HuH-7.5 (cell line): ENCODE data around the gene BACH1.
A peak's percentile ranks its signal among the peaks of the same experiment; 100 is the strongest.

Experiments used
- DNase-seq: peaks from one replicate; pipeline ENCODE4 v3.0.0; 2011; ENCODE audit warnings: low spot score

Gene BACH1

GRCh38 chr21:29293495-29293894 is 5.2 kb upstream of the BACH1 start:
- no peak for DNase-seq

DNA sequence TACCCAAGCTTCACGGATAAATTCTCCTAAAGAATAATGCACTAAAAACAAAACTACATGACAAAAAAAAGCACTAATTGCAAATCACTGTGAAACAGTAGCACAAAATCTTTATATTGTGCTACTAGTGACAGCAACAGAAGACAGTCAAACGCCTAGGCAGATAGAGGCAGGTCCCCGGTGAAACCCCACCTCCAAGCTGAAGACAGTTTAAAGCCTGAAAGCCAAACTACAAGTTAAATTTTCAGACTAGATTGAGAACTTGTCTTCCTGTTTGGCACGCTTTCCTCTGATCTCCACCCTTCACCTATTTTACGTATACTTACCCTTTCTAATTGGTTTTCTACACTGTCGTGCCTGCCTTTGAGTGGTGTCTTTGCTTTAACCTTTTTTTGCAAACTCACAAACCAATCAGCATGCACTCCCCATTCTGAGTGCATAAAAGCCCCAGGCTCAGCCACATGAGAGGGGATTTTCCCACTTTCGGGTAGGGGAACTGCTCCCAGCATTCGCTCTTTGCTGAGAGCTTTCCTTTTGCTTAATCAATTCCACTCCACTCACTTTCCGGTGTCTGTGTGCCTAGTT is 3.6 kb upstream of the BACH1 start:
- no peak for DNase-seq

DNA sequence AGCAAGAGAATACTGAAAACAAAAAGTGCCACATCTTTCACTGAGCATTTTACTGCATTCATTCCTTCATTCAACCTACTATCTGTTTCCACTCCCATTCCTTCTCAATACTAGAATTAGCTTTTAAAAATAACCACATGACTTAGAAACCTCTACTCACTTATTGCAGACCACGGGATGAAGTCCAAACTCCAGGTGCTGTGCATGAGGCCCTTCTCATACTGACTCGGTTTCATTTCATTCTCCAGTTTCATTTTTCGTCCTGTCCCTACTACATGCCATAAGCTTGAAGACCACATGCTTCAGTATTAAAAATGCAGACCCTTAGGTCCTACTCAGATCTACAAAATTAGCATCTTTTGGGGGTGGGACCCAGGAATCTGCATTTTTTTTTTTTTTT is 2.3 kb upstream of the BACH1 start:
- no peak for DNase-seq

DNA sequence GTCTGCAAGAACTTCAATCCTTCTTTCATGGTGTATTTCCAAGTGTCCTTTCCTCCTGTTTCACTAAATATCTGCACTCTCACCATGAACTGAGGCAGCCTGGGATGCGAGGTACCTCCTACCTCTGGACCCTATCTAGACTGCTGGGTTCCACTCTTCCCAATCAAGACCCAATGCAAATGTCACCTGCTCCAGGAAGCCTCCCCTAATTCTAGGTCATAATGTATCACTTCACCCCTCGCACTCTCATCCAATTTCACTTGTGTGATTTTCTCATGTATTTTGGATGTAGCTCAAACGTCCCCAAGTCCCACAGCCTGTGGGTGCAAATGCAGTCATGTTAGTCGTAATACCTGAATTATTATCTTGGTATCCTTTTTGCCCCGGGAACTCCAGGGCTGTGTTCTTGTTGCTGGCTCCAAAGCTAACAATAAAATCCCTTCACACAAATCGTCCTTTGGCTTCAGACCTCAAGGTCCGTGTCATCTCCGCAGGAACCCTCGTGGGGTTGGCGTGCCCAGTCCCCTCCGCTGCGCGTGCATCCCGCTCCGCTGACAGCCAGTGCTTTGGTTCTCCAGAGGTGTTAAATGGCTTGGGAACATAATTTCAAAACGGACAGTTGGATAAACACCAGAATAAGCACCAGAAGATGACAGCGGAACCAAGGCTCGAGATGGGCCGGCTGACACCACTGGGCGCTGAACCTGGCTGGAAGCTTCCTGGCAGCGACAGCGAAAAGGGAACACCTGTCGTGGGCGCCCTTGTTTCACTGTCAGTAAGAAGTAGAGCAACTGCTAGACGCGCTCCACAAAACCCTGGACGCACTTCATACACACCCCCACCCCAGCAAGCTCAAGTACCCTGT is 1.0 kb upstream of the BACH1 start:
- DNase-seq: no peak

- DNase-seq: peak; percentile 33
These were observed 559 bp downstream of the BACH1 start for GRCh38 chr21:29299046-29299915.

DNA sequence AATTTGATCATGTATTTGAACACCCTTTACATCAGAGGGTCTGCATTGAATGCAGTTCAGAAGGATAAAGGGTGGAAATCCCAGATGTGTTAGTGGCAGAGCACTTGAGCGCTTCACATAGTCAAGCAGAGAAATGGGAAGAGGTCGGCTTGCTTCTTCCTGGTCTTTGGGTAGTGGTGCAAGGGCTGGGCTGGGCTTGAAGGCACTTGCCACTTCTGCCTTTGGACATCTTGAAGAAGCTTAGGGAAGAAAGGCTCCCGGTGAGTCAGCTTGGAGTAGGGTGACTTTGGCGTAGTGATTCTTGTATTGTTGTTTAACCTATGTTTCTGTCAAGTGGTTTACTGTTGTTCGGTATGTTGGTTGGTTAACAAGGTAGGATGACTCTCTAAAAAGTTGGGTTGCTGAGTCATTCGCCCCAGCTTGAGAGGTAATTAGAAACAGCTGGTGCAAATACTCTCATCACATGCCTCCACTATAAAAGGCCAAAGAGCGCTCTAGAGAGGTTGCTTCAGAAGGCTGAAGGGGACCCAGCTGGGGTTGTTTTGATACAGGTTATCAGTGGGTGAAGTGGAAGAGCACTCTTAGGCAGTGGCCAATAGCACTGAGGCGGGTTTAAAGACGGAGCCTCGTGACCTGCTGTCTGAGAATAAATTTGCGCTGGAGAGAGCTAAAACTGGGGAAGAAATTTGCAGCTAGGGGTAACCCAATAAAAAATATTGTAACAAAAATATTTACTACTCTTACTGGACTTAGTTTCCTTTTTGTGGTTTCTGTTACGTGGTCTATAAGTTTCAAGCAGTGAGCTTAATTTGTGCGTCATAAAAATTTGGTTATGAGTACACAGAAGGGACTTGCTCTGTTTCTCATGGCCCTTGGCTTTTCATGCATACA is 1.4 kb downstream of the BACH1 start:
- DNase-seq: no peak

GRCh38 chr21:29300807-29301138 is 2.1 kb downstream of the BACH1 start:
- no peak for DNase-seq

GRCh38 chr21:29301691-29302090 is 3.0 kb downstream of the BACH1 start:
- no peak for DNase-seq

- no peak for DNase-seq
These were observed 3.7 kb downstream of the BACH1 start for GRCh38 chr21:29302359-29302875.

GRCh38 chr21:29303288-29303687 is 4.6 kb downstream of the BACH1 start:
- no peak for DNase-seq

GRCh38 chr21:29304597-29304996 is 5.9 kb downstream of the BACH1 start:
- DNase-seq: no peak

GRCh38 chr21:29305068-29305467 is 6.3 kb downstream of the BACH1 start:
- no peak for DNase-seq

GRCh38 chr21:29305561-29305960 is 6.8 kb downstream of the BACH1 start:
- no peak for DNase-seq

DNA sequence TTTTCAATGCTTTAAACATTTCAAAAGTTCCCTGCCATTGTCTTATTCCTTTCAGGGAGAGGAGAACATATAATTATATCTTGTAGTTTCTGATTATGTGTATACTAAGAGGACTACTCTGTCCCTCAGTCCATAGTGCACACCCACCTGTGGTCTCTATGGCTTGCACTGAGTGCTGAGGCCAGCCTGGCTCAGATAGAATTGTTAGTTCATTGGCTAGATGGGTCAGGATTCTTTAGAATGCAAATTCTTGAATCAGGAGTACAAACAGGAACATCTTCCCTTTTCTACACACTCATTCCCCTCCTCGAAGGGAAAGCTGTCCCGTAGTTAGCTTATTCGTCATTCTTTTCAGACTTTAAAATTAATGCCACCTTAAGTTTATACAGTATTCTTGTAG is 8.2 kb downstream of the BACH1 start:
- DNase-seq: no peak

DNA sequence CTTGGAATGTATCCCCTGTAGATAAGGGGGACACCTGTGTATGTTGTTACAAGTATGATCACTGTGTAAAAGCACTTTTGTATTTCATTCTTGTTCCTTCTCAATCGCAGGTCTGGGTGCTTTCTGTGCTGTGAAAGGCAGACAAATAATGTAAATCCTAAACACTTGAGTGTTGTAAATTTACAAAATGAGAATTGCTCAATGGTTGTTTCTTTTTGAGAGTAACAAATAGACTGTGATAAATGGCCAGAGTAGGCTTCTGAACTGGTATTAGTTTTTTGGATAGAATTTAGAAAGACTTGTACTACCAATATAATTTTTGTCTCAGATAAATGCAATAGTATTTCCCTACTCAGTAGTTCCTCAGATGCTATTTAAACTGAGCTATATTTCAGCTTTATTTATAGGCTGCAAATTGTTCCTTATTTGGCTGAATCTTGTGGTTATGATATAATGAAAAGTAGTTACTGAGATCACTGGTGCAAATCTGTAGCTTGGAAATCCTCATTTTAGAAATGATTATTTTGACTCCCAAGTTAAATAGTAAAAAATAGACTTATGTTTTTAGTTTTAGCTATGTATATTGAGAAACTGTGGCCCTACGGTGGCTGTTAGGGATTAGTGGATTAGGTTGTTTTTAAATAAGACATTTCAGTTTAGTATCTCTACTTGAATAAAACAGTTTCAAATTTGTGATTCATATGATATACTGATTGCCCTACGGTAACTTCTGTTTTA is 9.2 kb downstream of the BACH1 start:
- DNase-seq: no peak

- no peak for DNase-seq
These were observed 9.7 kb downstream of the BACH1 start for GRCh38 chr21:29308456-29308783.

DNA sequence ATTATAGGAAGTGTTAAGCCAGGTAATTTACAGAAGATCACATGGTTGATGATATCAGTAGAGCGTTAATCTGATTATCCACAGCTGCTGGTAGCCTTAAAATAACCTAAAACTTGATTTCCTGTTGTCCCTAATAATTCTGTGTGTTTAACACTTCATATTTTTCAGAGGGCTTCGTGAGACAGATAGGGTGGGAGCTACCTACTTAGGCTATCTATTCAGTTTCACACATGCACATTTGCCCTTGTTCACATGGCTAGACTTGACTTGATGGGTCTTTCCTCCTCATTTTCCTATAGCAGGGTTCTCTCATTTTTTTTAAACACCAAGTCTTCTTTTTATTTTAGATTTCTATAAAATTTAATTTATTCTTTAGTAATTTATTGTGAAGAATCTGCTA is 11.0 kb downstream of the BACH1 start:
- DNase-seq: no peak

DNA sequence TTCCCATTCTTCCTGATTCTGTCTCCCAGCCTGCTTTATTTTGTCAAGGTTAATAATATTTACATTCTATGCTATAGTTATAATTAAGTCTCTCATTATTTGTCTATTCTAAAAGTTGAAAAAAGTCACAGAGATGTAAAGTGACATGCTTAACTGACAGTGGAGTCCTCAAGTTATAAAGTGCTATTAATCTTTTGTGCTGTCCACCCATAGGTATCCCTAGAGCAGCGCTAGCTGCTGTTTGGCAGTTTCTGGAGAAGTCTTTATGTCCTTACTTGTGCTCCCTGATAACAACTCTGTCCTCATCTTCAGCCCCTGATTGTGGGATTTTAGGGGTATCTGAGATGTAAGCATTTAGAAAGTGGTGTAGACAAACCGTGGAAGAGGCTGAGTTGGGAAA is 13.1 kb downstream of the BACH1 start:
- no peak for DNase-seq

- no peak for DNase-seq
These were observed 14.3 kb downstream of the BACH1 start for GRCh38 chr21:29312981-29313380.

DNA sequence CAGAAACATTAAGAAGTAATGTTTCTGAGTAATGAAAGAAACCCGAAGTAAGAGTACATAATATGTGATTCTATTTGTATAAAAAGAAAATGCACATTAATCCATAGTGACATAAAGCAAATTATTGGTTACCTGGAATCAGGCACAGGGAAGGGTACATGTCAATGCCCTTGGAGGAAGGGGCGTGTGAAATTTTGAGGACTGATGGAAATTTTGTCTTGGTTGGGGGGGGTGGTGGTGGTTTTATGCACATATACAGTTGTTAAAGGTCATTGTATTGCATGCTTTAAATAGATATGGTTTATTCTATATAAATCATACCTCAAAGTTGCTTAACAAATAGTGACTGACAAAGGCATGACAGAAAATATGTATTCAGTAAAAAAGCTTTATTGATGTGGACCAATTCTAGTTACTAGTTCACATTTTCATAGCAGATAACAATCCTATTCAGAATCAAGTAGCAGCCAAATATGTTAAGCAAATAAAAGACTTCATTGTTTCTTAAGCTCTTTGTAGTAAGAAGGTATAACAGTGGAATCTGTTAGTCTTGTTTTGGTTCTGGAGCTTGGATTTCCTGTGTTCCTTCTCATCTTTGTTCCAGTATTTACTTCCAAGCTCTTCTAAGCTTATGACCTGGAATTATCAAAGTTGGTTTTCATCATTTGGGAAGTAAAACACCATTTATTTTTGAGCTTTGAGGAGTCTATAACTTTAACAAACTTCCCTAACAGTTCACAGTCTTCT is 15.1 kb downstream of the BACH1 start:
- no peak for DNase-seq
